COLO668 (cell line): ENCODE data around the gene YARS1.
A peak's percentile ranks its signal among the peaks of the same experiment; 100 is the strongest.
"Not testable (repeated sequence)": the region's sequence is repeated elsewhere in the genome, so short reads cannot be mapped to it uniquely, and the experiment has no call there.

Experiments used
- DNase-seq: peaks from one replicate; lab custom pipeline; 2025; ENCODE audit not compliant: unreplicated experiment; lab: John Stamatoyannopoulos, UW

Gene YARS1

DNA sequence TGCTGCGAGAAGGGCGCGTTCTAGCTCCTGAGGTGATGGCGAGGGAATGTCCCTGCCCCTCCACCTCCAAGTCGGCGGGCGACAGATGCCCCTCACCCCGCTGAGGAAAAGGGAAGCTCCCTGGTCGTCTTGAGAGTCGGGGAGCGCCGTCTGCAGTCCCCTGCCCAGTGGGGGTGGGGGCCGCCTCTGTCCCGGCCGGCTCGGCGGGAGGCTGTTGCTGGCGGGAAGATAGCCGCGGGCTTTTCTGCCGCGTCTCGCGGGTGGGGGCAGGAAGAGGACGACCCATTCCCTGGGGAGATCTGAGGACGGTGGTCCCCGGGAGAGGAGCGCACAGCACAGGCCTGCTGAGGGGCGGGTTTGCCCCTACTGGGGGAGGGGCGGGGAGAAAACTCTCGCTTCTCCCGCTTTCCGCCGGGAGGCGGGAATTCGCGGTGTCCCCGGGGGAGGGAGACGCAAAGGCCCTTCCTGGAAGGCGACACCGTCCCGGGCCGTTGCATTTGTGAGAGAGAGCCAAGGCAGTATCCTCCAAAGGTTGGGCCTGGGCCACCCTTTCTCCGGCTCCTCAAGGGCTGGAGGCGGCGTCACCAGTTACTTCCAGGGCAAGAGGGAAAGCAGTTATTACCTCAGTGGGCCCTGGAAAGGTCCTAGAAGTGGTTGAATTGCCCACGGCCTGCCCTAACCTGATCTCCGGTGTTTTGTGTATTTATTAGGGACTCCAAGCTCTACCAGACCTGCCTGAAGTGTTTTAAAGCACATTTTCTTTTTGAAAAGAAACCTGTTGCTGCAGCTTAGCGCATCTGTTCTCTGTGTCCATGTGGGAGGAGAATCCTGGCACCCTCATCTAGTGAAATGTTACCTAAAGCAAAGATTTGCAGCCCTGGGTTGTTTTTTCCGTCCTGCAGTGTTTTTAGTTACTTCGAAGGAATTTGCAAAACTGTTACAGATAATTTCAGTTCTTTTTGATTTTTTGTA, 943 bp upstream of the YARS1 start:
- peak; percentile 90 for DNase-seq

DNA sequence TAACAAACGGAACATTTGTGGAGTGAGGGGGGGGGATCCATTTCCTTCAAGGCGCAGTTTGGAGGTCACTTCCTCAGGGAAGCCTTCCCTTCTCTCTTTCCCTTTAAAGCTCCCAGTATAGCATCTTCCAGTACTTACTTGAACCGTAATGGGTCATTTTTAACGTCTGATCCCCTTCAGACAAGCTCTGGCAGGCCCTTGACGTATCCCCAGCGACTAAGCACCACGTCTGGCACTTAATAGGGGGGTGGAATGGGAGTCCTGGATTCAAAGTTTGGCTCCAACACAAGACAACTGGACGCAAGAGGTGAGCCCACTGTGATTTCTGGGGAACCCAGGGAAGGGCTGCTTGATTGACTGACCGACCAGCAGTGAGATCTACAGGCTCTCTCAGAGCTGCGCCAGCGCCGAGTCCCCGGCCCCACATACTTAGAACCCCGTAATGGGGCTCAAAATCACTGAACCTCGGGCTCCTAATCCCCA, 441 bp downstream of the YARS1 start:
- DNase-seq = peak; percentile 69

- no peak for DNase-seq
These were observed 3.0 kb downstream of the YARS1 start for GRCh38 chr1:32813941-32814739.

DNA sequence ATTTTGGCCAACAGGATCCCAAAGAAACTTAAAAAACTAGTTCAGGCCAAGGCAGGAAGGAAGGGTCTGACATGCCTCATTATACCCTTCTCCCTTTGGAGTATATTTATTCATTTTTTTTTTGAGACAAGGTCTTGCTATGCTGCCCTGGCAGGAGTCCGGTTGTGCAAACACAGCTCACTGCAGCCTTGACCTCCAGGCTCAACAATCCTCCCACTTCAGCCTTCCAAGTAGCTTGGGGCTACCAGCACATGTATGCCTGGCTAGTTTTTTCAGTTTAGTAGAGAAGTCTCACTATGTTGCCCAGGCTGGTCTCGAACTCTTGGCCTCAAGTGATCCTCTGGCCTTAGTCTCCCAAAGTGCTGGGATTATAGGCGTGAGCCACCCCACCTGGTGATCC, 5.2 kb downstream of the YARS1 start:
- no peak for DNase-seq

- DNase-seq = no peak
These were observed 5.9 kb downstream of the YARS1 start for GRCh38 chr1:32811265-32811664.

- no peak for DNase-seq
These were observed 6.8 kb downstream of the YARS1 start for GRCh38 chr1:32810358-32810757.

DNA sequence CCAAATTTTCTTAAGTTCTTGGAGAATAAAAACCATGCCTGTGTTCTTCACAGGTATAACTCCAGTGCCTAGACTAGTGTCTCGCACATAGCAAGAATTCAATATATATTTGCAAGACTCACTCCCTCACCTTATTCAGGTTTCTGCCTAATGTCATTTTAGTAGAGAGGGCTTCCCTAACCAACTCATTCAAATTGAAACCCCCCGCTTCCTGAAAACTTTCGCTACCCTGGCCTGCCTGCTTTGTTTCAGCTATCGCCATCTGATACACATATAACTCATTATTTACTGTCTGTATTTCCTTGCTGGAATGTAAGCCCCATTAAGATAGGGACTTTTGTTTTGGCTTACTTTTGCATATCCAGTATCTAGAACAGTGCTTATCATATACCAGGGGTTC, 8.6 kb downstream of the YARS1 start:
- DNase-seq = no peak

GRCh38 chr1:32806910-32807523, 10.1 kb downstream of the YARS1 start:
- DNase-seq = no peak

- no peak for DNase-seq
These were observed 10.9 kb downstream of the YARS1 start for GRCh38 chr1:32806290-32806689.

DNA sequence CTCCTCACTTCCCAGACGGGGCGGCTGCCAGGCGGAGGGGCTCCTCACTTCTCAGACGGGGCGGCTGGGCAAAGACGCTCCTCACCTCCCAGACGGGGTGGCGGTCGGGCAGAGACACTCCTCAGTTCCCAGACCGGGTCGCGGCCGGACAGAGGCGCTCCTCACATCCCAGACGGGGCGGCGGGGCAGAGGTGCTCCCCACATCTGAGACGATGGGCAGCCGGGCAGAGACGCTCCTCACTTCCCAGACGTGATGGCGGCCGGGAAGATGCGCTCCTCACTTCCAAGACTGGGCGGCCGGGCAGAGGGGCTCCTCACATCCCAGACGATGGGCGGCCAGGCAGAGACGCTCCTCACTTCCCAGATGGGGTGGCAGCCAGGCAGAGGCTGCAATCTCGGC, 12.7 kb downstream of the YARS1 start:
- not testable (repeated sequence) for DNase-seq

- DNase-seq = no peak
These were observed 16.0 kb downstream of the YARS1 start for GRCh38 chr1:32801096-32801715.

DNA sequence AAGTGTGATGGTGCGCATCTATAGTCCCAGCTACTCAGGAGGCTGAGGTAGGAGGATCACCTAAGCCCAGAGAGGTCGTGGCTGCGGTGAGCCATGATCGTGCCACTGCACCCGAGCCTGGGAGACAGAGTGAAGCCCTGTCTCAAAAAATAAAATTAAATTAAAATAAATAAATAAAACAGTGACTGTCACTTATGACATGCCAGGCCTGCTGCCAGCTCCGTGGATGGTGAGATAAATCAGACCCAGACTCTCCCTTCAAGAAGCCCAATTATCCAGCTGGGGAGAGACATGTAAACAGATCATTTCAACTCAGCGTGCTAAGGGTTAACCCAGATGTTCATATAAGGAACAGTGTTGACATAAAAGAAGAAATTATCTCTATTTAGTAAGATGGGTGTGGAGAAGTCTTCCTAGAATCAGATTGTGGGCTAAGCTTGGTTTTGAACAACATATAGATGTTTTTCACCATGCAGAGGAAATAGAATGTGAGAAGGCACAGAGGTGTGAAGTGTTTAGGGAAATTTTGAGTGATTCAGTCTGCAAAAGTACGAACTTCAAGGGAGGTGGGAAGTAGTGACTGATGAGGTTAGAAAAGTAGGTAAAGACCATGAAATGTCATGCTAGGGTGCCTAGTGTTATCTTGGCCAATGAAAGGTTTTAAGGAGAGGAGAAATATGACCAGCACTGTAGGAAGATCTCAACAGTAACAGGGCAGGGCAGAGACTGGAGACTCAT, 18.3 kb downstream of the YARS1 start:
- no peak for DNase-seq

DNA sequence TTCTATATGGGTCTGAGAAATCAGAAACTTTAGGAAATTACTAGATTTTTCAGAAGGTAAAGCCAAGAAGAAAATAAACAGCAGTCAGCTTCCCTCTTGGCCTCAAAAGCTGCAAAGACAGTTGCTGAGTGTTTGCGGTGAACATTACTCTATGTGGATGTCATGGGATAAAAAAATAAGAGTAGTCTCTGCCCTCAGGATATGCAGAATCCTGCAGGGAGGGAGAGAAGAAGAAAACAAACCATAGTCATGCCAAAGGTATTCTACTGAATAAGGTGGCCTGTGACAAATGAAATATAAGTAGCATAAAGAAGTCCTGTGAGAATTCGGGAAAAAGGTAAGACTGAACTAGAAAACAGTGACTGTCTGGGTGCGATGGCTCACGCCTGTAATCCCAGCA, 19.0 kb downstream of the YARS1 start:
- no peak for DNase-seq

DNA sequence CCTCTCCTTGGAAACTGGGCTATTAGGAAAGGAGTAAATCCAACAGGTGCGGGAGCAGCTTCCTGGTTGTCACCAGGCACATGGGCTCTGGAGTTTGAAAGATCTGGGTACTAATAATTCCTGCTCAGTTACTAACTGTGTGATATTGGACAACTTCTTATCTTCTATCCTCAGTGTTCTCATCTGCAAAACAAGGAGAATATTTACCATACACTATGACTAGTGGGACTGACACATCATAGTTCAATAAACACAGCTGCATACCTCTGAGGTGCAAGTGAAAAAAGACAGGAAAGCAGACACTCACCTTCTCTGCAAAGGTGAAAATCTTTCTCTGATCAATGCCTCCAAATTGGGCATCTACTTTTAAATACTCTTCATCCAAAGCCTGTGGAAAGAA, 19.7 kb downstream of the YARS1 start:
- no peak for DNase-seq

- not testable (repeated sequence) for DNase-seq
These were observed 21.4 kb downstream of the YARS1 start for GRCh38 chr1:32795763-32796162.

DNA sequence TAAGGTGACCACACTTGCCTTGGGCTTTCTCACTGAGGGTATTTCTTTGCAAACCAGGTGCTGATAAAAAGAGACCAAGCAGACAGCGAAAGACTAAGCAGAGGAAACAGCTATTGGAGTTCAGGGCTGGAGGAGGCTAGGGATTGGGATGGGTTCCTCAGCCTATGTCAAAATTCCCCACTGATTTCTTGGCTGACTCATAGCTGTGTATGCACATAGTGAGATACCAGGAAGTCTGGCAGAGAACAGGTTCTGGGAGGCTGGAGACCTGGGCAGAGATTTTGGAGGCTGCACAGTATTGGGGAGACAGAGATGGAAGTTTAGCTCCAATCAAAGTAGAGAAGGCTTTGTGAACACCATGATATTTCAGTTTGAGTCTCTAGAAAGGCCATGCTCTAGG, 25.3 kb downstream of the YARS1 start:
- DNase-seq = no peak

DNA sequence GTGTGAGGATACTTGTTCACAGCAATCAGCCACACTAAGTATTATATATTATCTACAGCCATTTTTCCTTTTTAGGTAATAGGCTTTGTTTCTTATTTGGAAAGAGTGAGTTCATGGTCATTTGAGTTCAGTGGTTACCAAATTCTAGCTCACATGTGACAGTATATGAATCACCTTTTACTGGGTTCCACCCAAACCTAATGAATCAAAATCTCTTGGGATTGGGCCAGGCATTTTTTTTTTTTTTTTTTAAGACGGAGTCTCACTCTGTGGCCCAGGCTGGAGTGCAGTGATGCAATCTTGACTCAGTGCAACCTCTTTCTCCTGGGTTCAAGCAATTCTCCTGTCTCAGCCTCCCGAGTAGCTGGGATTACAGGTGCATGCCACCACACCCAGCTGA, 27.8 kb downstream of the YARS1 start:
- not testable (repeated sequence) for DNase-seq

DNA sequence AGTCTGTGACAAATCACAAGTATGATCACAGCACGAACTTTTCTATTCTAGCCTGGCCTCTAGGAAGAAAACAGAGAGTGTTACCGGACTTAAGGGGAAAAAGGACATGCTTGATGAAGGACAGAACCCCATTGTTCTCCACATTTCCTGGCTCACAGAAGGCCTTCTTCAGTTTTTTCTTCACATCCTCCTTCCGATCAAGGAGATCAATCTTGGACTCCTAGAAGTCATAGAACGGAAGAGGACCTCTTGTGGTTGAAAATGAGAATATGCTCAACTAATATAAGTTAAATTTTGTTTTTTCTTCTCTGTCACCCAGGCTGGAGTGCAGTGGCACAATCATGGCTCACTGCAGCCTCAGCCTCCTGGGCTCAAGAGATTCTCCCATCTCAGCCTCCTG, 30.3 kb downstream of the YARS1 start:
- DNase-seq = no peak

- DNase-seq = no peak
These were observed 32.3 kb downstream of the YARS1 start for GRCh38 chr1:32784817-32785216.

GRCh38 chr1:32783851-32784250, 33.3 kb downstream of the YARS1 start:
- DNase-seq = no peak
